ENCODE results near the gene RANBP3.

- no peak for TF ChIP-seq CTCF (IDR thresholded peaks at IDR 0.05; ENCODE audit: low read length)
- no peak for TF ChIP-seq EZH2 (optimal IDR thresholded peaks at IDR 0.05; ENCODE audit: low read depth, low read length)
- no peak for TF ChIP-seq EZH2phosphoT487 (IDR thresholded peaks at IDR 0.05; ENCODE audit: low read length)
Measured at GRCh38 chr19:5900976-5901375, 77.0 kb downstream of the RANBP3 start.

Data from MM.1S (cell line).